ENCODE results near the gene ETS1. TPM values are rescaled to one million over a fixed set of nuclear protein-coding genes. Genes with fewer than 3 reads are reported as not detected.

ETS1 gene
- total and polyA plus RNA-seq, 4 donors, result 20.7 to 154 (median 78.7) TPM

DNA sequence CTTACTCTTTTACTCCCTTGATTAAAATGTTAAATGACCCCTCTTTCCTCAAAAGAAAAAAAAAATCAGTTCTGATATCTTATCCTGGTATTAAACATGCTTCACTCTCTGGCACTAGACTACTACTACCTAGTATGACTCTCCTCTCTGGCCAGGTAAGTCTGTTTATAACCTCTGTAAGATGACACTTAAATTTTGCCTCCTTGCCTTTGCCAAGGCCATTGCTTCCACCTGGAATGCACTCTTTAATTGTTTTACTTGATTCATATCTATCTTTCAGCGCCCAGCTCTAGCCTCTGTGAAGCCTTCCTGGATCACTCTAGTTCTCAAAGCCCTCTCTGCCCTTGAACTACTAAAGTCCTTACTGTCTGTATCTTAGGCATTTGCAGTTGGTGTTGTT is 170.4 kb downstream of the ETS1 start:
- H3K4me1 ChIP-seq (ENCODE audit: control insufficient read depth in 5 of 5, insufficient read depth in 5 of 5, low read length in 5 of 5), result peaks cover 2 to 18% (median 5%) of the 10 kb centered on the region in 5 donors
- no peak overlapping the region for H3K27ac ChIP-seq (ENCODE audit: low read depth in 1 of 2, low read length in 1 of 2)
- TF ChIP-seq CTCF (IDR thresholded peaks at IDR 0.05; ENCODE audit: control extremely low read depth, extremely low read depth), result no peak
- H3K9me3 ChIP-seq (ENCODE audit: control insufficient read depth in 4 of 4, insufficient read depth in 3 of 4, low read length in 3 of 4), result no peaks in the 10 kb centered on the region
- no peak overlapping the region for H3K9ac ChIP-seq (ENCODE audit: insufficient read depth in 1 of 2, low read length in 2 of 2)
- no peak for ATAC-seq (ENCODE audit: insufficient read depth, low FRiP score)
- 81 to 97% methylated on average over 1 of the region's 1 CpG for WGBS, 2 donors
- no peaks in the 10 kb centered on the region for H3K27me3 ChIP-seq (ENCODE audit: control insufficient read depth in 3 of 3, insufficient read depth in 3 of 3, low read length in 2 of 3)
- H3K36me3 ChIP-seq (ENCODE audit: control insufficient read depth in 4 of 4, insufficient read depth in 4 of 4, low read length in 4 of 4), result no peaks in the 10 kb centered on the region
- no peak for DNase-seq
- no peak overlapping the region for H3K4me3 ChIP-seq

DNA sequence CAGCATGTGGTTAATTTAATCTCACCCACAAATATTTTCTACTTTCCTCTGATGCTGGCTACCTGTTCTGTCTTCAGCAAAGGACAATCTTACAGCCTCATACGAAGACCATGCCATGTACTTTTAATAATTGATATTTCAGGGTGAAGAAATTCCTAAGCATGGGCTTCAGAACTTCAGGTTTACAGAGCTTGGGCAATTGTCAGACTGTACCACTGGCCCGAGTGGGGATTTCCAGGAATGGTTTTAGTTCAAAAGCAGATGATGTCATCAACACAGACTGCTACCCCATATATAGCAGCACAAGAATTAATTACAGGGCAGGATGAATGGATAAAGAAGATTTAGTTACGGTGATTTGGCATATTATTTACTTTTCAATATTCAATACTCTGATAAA is 171.8 kb downstream of the ETS1 start:
- Histone ChIP-seq H3K36me3 (ENCODE audit: control insufficient read depth in 4 of 4, insufficient read depth in 4 of 4, low read length in 4 of 4) (no peaks in the 10 kb centered on the region), H3K27ac (ENCODE audit: low read depth in 1 of 2, low read length in 1 of 2) (no peak overlapping the region), H3K9ac (ENCODE audit: insufficient read depth in 1 of 2, low read length in 2 of 2) (no peak overlapping the region), H3K4me1 (ENCODE audit: control insufficient read depth in 5 of 5, insufficient read depth in 5 of 5, low read length in 5 of 5) (peaks cover 0 to 5% (median 3%) of the 10 kb centered on the region in 5 donors), H3K9me3 (ENCODE audit: control insufficient read depth in 4 of 4, insufficient read depth in 3 of 4, low read length in 3 of 4) (no peaks in the 10 kb centered on the region), H3K27me3 (ENCODE audit: control insufficient read depth in 3 of 3, insufficient read depth in 3 of 3, low read length in 2 of 3) (no peaks in the 10 kb centered on the region), H3K4me3 (no peak overlapping the region)
- no peak for TF ChIP-seq CTCF (IDR thresholded peaks at IDR 0.05; ENCODE audit: control extremely low read depth, extremely low read depth)
- no peak for DNase-seq
- no peak for ATAC-seq (ENCODE audit: insufficient read depth, low FRiP score)
- 79 to 86% methylated on average over 3 of the region's 3 CpGs for WGBS, 2 donors

GRCh38 chr11:128412847-128413791 is 174.2 kb downstream of the ETS1 start:
- Histone ChIP-seq H3K4me1 (ENCODE audit: control insufficient read depth in 5 of 5, insufficient read depth in 5 of 5, low read length in 5 of 5) (peaks cover 0 to 22% (median 2%) of the 10 kb centered on the region in 5 donors), H3K4me3 (no peak overlapping the region), H3K27me3 (ENCODE audit: control insufficient read depth in 3 of 3, insufficient read depth in 3 of 3, low read length in 2 of 3) (no peaks in the 10 kb centered on the region), H3K9me3 (ENCODE audit: control insufficient read depth in 4 of 4, insufficient read depth in 3 of 4, low read length in 3 of 4) (no peaks in the 10 kb centered on the region), H3K9ac (ENCODE audit: insufficient read depth in 1 of 2, low read length in 2 of 2) (no peak overlapping the region), H3K36me3 (ENCODE audit: control insufficient read depth in 4 of 4, insufficient read depth in 4 of 4, low read length in 4 of 4) (no peaks in the 10 kb centered on the region), H3K27ac (ENCODE audit: low read depth in 1 of 2, low read length in 1 of 2) (no peak overlapping the region)
- TF ChIP-seq CTCF (IDR thresholded peaks at IDR 0.05; ENCODE audit: control extremely low read depth, extremely low read depth), result no peak
- DNase-seq (no peak), ATAC-seq (ENCODE audit: insufficient read depth, low FRiP score) (no peak)
- 81 to 96% methylated on average over 4 of the region's 4 CpGs for WGBS, 2 donors

All from lung (tissue), 12 donors.